HUES48 (cell line): ENCODE measurements around the gene SPIB.
"Not testable (repeated sequence)": the region's sequence is repeated elsewhere in the genome, so short reads cannot be mapped to it uniquely, and the experiment has no call there.

Source experiments
- H3K27ac ChIP-seq: one replicate; pipeline ENCODE4 v1.7.0; 2013; ENCODE audit warnings: low read depth, low read length, inconsistent platforms
- H3K27me3 ChIP-seq: 2 replicates; pipeline ENCODE4 v1.6.1; 2013; ENCODE audit warnings: mild to moderate bottlenecking, low read length; ENCODE audit not compliant: control insufficient read depth, insufficient read depth
- H3K36me3 ChIP-seq: 2 replicates; pipeline ENCODE4 v1.6.1; 2013; ENCODE audit warnings: low read length; ENCODE audit not compliant: control insufficient read depth, insufficient read depth
- H3K4me1 ChIP-seq: 2 replicates; pipeline ENCODE4 v1.6.1; 2013; ENCODE audit warnings: mild to moderate bottlenecking, low read length; ENCODE audit not compliant: control insufficient read depth, insufficient read depth
- H3K4me3 ChIP-seq: 2 replicates; pipeline ENCODE4 v1.5.1; 2013; ENCODE audit warnings: mild to moderate bottlenecking, low read depth, low read length
- H3K9ac ChIP-seq: 2 replicates; pipeline ENCODE4 v1.6.1; 2013; ENCODE audit warnings: mild to moderate bottlenecking, low read depth, low read length, moderate library complexity
- H3K9me3 ChIP-seq: 2 replicates; pipeline ENCODE4 v1.6.1; 2013; ENCODE audit warnings: low read length; ENCODE audit not compliant: control insufficient read depth, insufficient read depth

The SPIB gene

GRCh38 chr19:50461066-50461875, 42.5 kb downstream of the SPIB start:
- Histone ChIP-seq H3K4me1 (peaks cover 5% of the 10 kb centered on the region; the same call in 1 of the 2 replicates), H3K9me3 (no peaks in the 10 kb centered on the region), H3K27me3 (no peaks in the 10 kb centered on the region), H3K36me3 (no peaks in the 10 kb centered on the region), H3K27ac (no peak overlapping the region), H3K9ac (no peak overlapping the region), H3K4me3 (no peak overlapping the region)

DNA sequence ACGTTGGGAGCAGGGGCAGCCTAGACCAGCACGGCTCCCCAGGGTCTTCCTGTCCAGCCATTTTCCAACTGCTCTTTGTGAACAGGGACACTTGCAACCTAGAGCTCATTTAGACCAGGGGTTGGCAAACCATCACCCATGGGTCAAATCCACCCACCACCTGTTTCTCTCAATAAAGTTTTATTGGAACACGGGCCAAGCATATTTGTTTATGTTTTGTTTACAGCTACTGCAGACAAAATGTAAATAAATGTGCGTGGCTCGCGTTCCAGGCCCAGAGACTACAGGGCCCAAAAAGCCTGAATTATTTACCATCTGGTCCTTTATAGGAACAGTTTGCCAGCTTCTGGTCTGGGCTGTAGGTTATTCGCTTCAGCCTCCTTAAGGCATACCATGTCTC, 44.2 kb downstream of the SPIB start:
- H3K27ac ChIP-seq = no peak overlapping the region
- no peaks in the 10 kb centered on the region for H3K27me3 ChIP-seq
- H3K9ac ChIP-seq = no peak overlapping the region
- no peaks in the 10 kb centered on the region for H3K9me3 ChIP-seq
- H3K4me1 ChIP-seq = peaks cover 5% of the 10 kb centered on the region; the same call in 1 of the 2 replicates
- H3K36me3 ChIP-seq = no peaks in the 10 kb centered on the region
- H3K4me3 ChIP-seq = no peak overlapping the region

GRCh38 chr19:50464348-50464747, 45.6 kb downstream of the SPIB start:
- Histone ChIP-seq H3K4me3 (no peak overlapping the region), H3K36me3 (no peaks in the 10 kb centered on the region), H3K27me3 (no peaks in the 10 kb centered on the region), H3K4me1 (peaks cover 5% of the 10 kb centered on the region; the same call in 1 of the 2 replicates), H3K27ac (no peak overlapping the region), H3K9ac (no peak overlapping the region), H3K9me3 (no peaks in the 10 kb centered on the region)

GRCh38 chr19:50465000-50465399, 46.3 kb downstream of the SPIB start:
- Histone ChIP-seq H3K27ac (no peak overlapping the region), H3K4me1 (peaks cover 5% of the 10 kb centered on the region; the same call in 1 of the 2 replicates)

GRCh38 chr19:50465986-50466705, 47.4 kb downstream of the SPIB start:
- Histone ChIP-seq H3K4me3 (no peak overlapping the region), H3K9ac (no peak overlapping the region), H3K27ac (no peak overlapping the region), H3K4me1 (peaks cover 5% of the 10 kb centered on the region; the same call in 1 of the 2 replicates), H3K27me3 (no peaks in the 10 kb centered on the region), H3K9me3 (no peaks in the 10 kb centered on the region), H3K36me3 (no peaks in the 10 kb centered on the region)

More at GRCh38 chr19:50465000-50465399, 46.3 kb downstream of the SPIB start:
- Histone ChIP-seq H3K4me3 (no peak overlapping the region), H3K9me3 (no peaks in the 10 kb centered on the region), H3K36me3 (no peaks in the 10 kb centered on the region), H3K9ac (no peak overlapping the region), H3K27me3 (no peaks in the 10 kb centered on the region)

DNA sequence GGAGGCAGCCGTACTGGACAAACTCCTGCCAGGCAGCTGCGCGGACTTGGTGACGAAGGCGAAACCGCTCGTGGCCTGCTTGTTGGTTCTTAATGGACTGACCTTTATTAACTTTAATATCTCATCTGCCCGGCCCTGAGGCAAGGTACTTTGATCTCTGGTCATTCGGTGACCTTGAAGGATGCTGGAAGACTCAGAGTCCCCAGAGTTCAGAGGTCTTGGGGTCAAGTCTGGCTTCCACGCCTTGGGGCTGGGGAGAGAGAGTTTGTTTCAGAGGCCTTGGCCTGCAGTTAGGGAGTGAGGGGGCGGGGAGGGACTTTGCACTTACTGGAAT, 47.9 kb downstream of the SPIB start:
- H3K9me3 ChIP-seq = no peaks in the 10 kb centered on the region
- H3K4me1 ChIP-seq = peaks cover 5% of the 10 kb centered on the region; the same call in 1 of the 2 replicates
- H3K27me3 ChIP-seq = no peaks in the 10 kb centered on the region
- H3K27ac ChIP-seq = no peak overlapping the region
- H3K36me3 ChIP-seq = no peaks in the 10 kb centered on the region
- no peak overlapping the region for H3K4me3 ChIP-seq
- no peak overlapping the region for H3K9ac ChIP-seq

DNA sequence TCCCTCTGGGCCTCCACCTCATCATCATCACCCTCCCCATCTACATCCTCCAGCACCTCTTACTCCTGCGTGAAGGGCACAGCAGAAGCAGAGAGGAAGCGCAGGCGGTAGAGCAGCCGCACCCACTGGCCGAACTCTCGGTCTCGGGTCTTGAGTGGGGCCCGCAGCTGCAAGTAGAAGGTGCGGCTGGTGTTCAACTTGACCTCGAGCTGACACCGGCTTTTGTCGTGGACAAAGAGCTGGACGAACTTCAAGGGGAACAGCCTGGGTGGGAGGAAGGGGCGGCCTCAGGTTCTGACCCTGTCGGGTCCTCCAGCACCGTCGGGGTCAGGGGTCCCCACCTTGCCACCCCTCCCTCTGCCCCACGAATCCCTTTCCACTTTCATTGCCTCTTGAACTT, 48.8 kb downstream of the SPIB start:
- Histone ChIP-seq H3K9ac (no peak overlapping the region), H3K36me3 (no peaks in the 10 kb centered on the region), H3K27me3 (no peaks in the 10 kb centered on the region), H3K9me3 (no peaks in the 10 kb centered on the region), H3K4me3 (no peak overlapping the region), H3K4me1 (peaks cover 5% of the 10 kb centered on the region; the same call in 1 of the 2 replicates), H3K27ac (no peak overlapping the region)

- no peaks in the 10 kb centered on the region for H3K27me3 ChIP-seq
- peaks cover 5% of the 10 kb centered on the region; the same call in 1 of the 2 replicates for H3K4me1 ChIP-seq
- no peak overlapping the region for H3K4me3 ChIP-seq
- H3K9ac ChIP-seq = no peak overlapping the region
- no peaks in the 10 kb centered on the region for H3K36me3 ChIP-seq
- no peak overlapping the region for H3K27ac ChIP-seq
- no peaks in the 10 kb centered on the region for H3K9me3 ChIP-seq
Measured at GRCh38 chr19:50468818-50469217, 50.1 kb downstream of the SPIB start.

DNA sequence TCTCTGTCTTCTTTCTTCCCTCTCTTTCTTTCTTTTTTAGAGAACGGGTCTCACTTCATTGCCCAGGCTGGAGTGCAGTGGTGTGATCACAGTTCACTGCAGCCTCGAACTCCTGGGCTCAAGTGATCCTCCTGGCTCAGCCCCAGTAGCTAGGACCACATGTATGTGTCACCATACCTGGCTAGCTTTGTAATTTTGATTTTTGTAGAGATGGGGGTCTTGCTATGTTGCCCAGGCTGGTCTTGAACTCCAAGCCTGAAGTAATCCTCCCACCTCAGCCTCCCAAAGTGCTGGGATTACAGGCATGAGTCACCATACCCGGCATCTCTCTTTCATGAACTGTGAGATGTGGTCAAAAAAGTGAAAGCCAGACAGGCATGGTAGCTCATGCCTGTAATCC, 54.6 kb downstream of the SPIB start:
- H3K9me3 ChIP-seq, H3K9ac ChIP-seq, H3K36me3 ChIP-seq, H3K4me1 ChIP-seq, H3K27me3 ChIP-seq, H3K27ac ChIP-seq, H3K4me3 ChIP-seq: not testable (repeated sequence)

DNA sequence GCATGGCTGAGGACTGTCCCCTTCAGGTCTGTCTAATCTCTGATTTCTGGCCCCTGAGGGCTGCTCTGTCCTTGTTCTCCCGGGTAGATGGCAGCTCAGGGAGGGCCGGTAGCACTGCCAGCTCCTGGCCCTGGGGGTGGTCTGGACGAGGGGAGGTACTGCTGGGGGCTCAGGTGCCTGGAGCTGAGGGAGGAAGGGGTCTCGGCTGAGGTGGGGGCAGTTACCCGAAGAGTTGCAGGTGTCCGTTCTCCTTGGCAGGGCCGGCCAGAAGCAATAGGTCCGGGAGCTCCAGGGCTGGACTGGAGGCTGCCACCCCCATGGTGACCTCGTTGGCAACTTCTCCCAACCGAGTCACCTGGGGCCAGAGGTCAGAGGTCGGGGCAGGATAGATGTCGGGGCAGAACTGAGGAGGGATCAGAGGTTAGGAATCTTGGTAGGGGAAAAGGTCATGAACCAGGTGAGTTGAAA, 56.4 kb downstream of the SPIB start:
- H3K27ac ChIP-seq = no peak overlapping the region
- no peak overlapping the region for H3K4me3 ChIP-seq
- no peak overlapping the region for H3K9ac ChIP-seq

DNA sequence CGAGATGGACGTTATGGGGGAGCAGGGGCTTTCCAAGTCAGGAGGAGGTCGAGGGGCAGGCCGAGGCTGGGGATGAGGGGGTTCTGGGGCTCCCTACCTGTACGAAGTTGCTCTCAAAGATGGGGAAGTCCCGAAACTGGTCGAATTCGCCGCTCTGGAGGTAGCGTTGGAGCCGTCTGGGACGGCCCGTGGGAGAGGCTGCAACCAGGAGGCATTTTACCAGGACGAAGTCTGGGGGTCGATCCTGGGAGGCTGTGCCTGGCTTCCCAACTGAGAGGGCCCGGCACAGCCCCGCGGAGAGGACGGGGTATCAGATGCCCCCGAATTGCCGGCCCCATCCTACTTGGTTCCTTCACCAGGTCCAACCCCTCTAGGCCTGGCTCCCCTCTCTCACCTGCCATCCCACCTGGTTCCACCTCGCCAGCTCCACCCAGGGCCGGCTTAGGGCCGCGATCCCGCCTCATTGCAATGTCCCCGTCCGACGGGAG, 57.0 kb downstream of the SPIB start:
- no peak overlapping the region for H3K27ac ChIP-seq
- 0 out of 2 replicates have a peak, but pooled peaks cover 5% of the 10 kb centered on the region for H3K9me3 ChIP-seq
- H3K4me3 ChIP-seq = peak overlapping the region; percentile 90; the same call in 1 of the 2 replicates
- H3K36me3 ChIP-seq = peaks cover 25% of the 10 kb centered on the region
- H3K4me1 ChIP-seq = no peaks in the 10 kb centered on the region
- H3K27me3 ChIP-seq = no peaks in the 10 kb centered on the region
- H3K9ac ChIP-seq = no peak overlapping the region

More for the DNA sequence above, 56.4 kb downstream of the SPIB start:
- no peaks in the 10 kb centered on the region for H3K4me1 ChIP-seq
- H3K9me3 ChIP-seq = 0 out of 2 replicates have a peak, but pooled peaks cover 5% of the 10 kb centered on the region
- peaks cover 19% of the 10 kb centered on the region for H3K36me3 ChIP-seq
- H3K27me3 ChIP-seq = no peaks in the 10 kb centered on the region
